ENCODE data around the gene MICAL3.

Gene MICAL3

GRCh38 chr22:17930455-17931313 is 93.7 kb downstream of the MICAL3 start:
- H3K27ac ChIP-seq (ENCODE audit: low read depth, low read length, poor library complexity, severe bottlenecking), result no peak overlapping the region
- H3K4me1 ChIP-seq (ENCODE audit: insufficient read depth, low read length, severe bottlenecking), result no peaks in the 10 kb centered on the region
- no peak for TF ChIP-seq CTCF (IDR thresholded peaks at IDR 0.05; ENCODE audit: low read length)
- no peak for TF ChIP-seq EZH2 (IDR thresholded peaks at IDR 0.05; ENCODE audit: borderline replicate concordance, low read length)
- peaks cover 14% of the 10 kb centered on the region; the same call in 1 of the 2 replicates for H3K79me2 ChIP-seq (ENCODE audit: insufficient read depth, low read length)
- no peaks in the 10 kb centered on the region for H3K27me3 ChIP-seq (ENCODE audit: insufficient read depth, low read length)
- H3K9me3 ChIP-seq (ENCODE audit: low read length), result no peaks in the 10 kb centered on the region
- no peak overlapping the region for H3K4me2 ChIP-seq (ENCODE audit: low read length)
- H3K36me3 ChIP-seq (ENCODE audit: insufficient read depth, low read length), result no peaks in the 10 kb centered on the region
- H3K9me2 ChIP-seq (ENCODE audit: low read depth, low read length), result no peaks in the 10 kb centered on the region
- no peak overlapping the region for H3K9ac ChIP-seq (ENCODE audit: low read length)
- no peak overlapping the region for H3K4me3 ChIP-seq (ENCODE audit: low read depth, low read length, poor library complexity, severe bottlenecking)
- no peaks in the 10 kb centered on the region for H4K20me1 ChIP-seq (ENCODE audit: insufficient read depth, low read length)
- H3F3A ChIP-seq (ENCODE audit: insufficient read depth, low read length), result no peaks in the 10 kb centered on the region
- no peak overlapping the region for H2AFZ ChIP-seq (ENCODE audit: low read length)

- TF ChIP-seq EZH2 (IDR thresholded peaks at IDR 0.05; ENCODE audit: borderline replicate concordance, low read length), result no peak
- TF ChIP-seq CTCF (IDR thresholded peaks at IDR 0.05; ENCODE audit: low read length), result no peak
- no peak overlapping the region for H3K4me2 ChIP-seq (ENCODE audit: low read length)
- H2AFZ ChIP-seq (ENCODE audit: low read length), result no peak overlapping the region
- no peaks in the 10 kb centered on the region for H3K27me3 ChIP-seq (ENCODE audit: insufficient read depth, low read length)
- H3K9me2 ChIP-seq (ENCODE audit: low read depth, low read length), result no peaks in the 10 kb centered on the region
- H3K9ac ChIP-seq (ENCODE audit: low read length), result no peak overlapping the region
- no peaks in the 10 kb centered on the region for H4K20me1 ChIP-seq (ENCODE audit: insufficient read depth, low read length)
- no peaks in the 10 kb centered on the region for H3K9me3 ChIP-seq (ENCODE audit: low read length)
- H3F3A ChIP-seq (ENCODE audit: insufficient read depth, low read length), result no peaks in the 10 kb centered on the region
- H3K4me1 ChIP-seq (ENCODE audit: insufficient read depth, low read length, severe bottlenecking), result no peaks in the 10 kb centered on the region
- peaks cover 20% of the 10 kb centered on the region for H3K79me2 ChIP-seq (ENCODE audit: insufficient read depth, low read length)
- H3K27ac ChIP-seq (ENCODE audit: low read depth, low read length, poor library complexity, severe bottlenecking), result no peak overlapping the region
- H3K36me3 ChIP-seq (ENCODE audit: insufficient read depth, low read length), result no peaks in the 10 kb centered on the region
- no peak overlapping the region for H3K4me3 ChIP-seq (ENCODE audit: low read depth, low read length, poor library complexity, severe bottlenecking)
Measured at GRCh38 chr22:17929909-17930308, 94.5 kb downstream of the MICAL3 start.

GRCh38 chr22:17928391-17928790 is 96.0 kb downstream of the MICAL3 start:
- Histone ChIP-seq H3K27ac (ENCODE audit: low read depth, low read length, poor library complexity, severe bottlenecking) (no peak overlapping the region), H3K9me2 (ENCODE audit: low read depth, low read length) (no peaks in the 10 kb centered on the region), H3K4me1 (ENCODE audit: insufficient read depth, low read length, severe bottlenecking) (no peaks in the 10 kb centered on the region), H3K4me3 (ENCODE audit: low read depth, low read length, poor library complexity, severe bottlenecking) (no peak overlapping the region), H3K36me3 (ENCODE audit: insufficient read depth, low read length) (no peaks in the 10 kb centered on the region), H3K9me3 (ENCODE audit: low read length) (no peaks in the 10 kb centered on the region), H2AFZ (ENCODE audit: low read length) (no peak overlapping the region), H3K9ac (ENCODE audit: low read length) (no peak overlapping the region), H3K79me2 (ENCODE audit: insufficient read depth, low read length) (peaks cover 20% of the 10 kb centered on the region), H4K20me1 (ENCODE audit: insufficient read depth, low read length) (no peaks in the 10 kb centered on the region), H3F3A (ENCODE audit: insufficient read depth, low read length) (no peaks in the 10 kb centered on the region), H3K4me2 (ENCODE audit: low read length) (no peak overlapping the region), H3K27me3 (ENCODE audit: insufficient read depth, low read length) (no peaks in the 10 kb centered on the region)
- no peak for TF ChIP-seq EZH2 (IDR thresholded peaks at IDR 0.05; ENCODE audit: borderline replicate concordance, low read length)
- no peak for TF ChIP-seq CTCF (IDR thresholded peaks at IDR 0.05; ENCODE audit: low read length)
